Cardiac fibroblast (primary cell): ENCODE data around the gene MEFV.

Source experiments
- DNase-seq, 2 donors: peaks; one replicate each; pipeline versions ENCODE4 v3.0.0 to v3.0.0-alpha.2; 2010; ENCODE audit warnings: low read depth in 2 of 2
- H3K4me3 ChIP-seq, 2 donors: replicated peaks in 1 of 2; 1 replicate in 1 of 2; 2 replicates in 1 of 2; pipeline ENCODE4 v1.5.1; 2011; ENCODE audit warnings: low read depth in 2 of 2, low read length in 2 of 2, mild to moderate bottlenecking in 2 of 2, moderate library complexity in 1 of 2
- CTCF ChIP-seq: IDR thresholded peaks from one replicate; pipeline ENCODE4 v1.5.1; 2011; ENCODE audit warnings: low read depth, mild to moderate bottlenecking, low read length, inconsistent platforms

MEFV gene

GRCh38 chr16:3256146-3256865 is at the start of gene MEFV:
TSS of gene MEFV (minus strand) at chr16:3256633. CDS start at chr16:3256587, 46 bp downstream.
- H3K4me3 ChIP-seq = no peak within 1 kb of the TSS
- peak; percentile 38 to 64 for DNase-seq
- TF ChIP-seq CTCF = no peak

- TF ChIP-seq CTCF = no peak
- DNase-seq = no peak
- peak overlapping the region; percentile 80 to 81 for H3K4me3 ChIP-seq
These were observed 49.6 kb upstream of the MEFV start for GRCh38 chr16:3306078-3306477.

- DNase-seq = peak; percentile 91 to 93
- no peak for TF ChIP-seq CTCF
- peak within 1 kb of the TSS; percentile 80 to 81 for H3K4me3 ChIP-seq
These were observed 49.0 kb upstream of the MEFV start, which contains the start of the genes TIGD7 and ZNF75A for GRCh38 chr16:3305109-3306068. TSS of gene TIGD7 (minus strand) at chr16:3305430. CDS start at chr16:3300614, 4,816 bp downstream. TSS of gene ZNF75A (plus strand) at chr16:3305497. CDS start at chr16:3308429, 2,932 bp downstream.

- peak; percentile 17 to 36 for DNase-seq
- H3K4me3 ChIP-seq = peak overlapping the region; percentile 80 to 81
- no peak for TF ChIP-seq CTCF
These were observed 47.9 kb upstream of the MEFV start for GRCh38 chr16:3304370-3304769.

- DNase-seq = no peak
- H3K4me3 ChIP-seq = no peak overlapping the region
- TF ChIP-seq CTCF = no peak
These were observed 39.4 kb upstream of the MEFV start for GRCh38 chr16:3295783-3296182.

- H3K4me3 ChIP-seq = no peak overlapping the region
- no peak for TF ChIP-seq CTCF
- no peak for DNase-seq
These were observed 38.8 kb upstream of the MEFV start for GRCh38 chr16:3295209-3295608.
